Osteocyte (in vitro differentiated cells): ENCODE data around the gene TNS4. TPM values are rescaled to one million over a fixed set of nuclear protein-coding genes. Genes with fewer than 3 reads are reported as not detected.

ENCODE experiments used
- DNase-seq: peaks from one replicate; pipeline ENCODE4 v3.0.0; 2021; ENCODE audit warnings: mixed read lengths; ENCODE audit not compliant: unreplicated experiment; ENCODE audit errors: extremely low spot score
- H3K27ac Mint-ChIP-seq: one replicate; pipeline ENCODE4 v1.8.0; 2021; ENCODE audit warnings: mild to moderate bottlenecking, mixed read lengths; ENCODE audit not compliant: unreplicated experiment
- H3K27me3 Mint-ChIP-seq: one replicate; pipeline ENCODE4 v1.8.0; 2021; ENCODE audit warnings: mixed read lengths; ENCODE audit not compliant: unreplicated experiment
- H3K36me3 Mint-ChIP-seq: one replicate; pipeline ENCODE4 v1.8.0; 2021; ENCODE audit warnings: mixed read lengths; ENCODE audit not compliant: unreplicated experiment
- H3K4me1 Mint-ChIP-seq: one replicate; pipeline ENCODE4 v1.8.0; 2021; ENCODE audit warnings: mixed read lengths; ENCODE audit not compliant: unreplicated experiment
- H3K4me3 Mint-ChIP-seq: one replicate; pipeline ENCODE4 v1.8.0; 2021; ENCODE audit warnings: mild to moderate bottlenecking, moderate library complexity, mixed read lengths; ENCODE audit not compliant: unreplicated experiment
- H3K9me3 Mint-ChIP-seq: one replicate; pipeline ENCODE4 v1.8.0; 2021; ENCODE audit warnings: mixed read lengths; ENCODE audit not compliant: unreplicated experiment
- CTCF ChIP-seq: fragments of 200-600 bp; sonication (generic); IDR thresholded peaks from 2 replicates; pipeline ENCODE4 v1.5.0; 2021; ENCODE audit warnings: antibody characterized with exemption, mild to moderate bottlenecking, moderate library complexity
- total RNA-seq: library from RNA; stranded (reverse); gene quantifications from 2 replicates; pipeline ENCODE4 v1.2.1, GENCODE V29; 2021

TNS4 gene
- total RNA-seq, 1 donor from 2014 or later: 0.73 TPM

- Mint-ChIP-seq H3K4me3 (no peak overlapping the region), H3K27ac (peak overlapping the region; percentile 71), H3K36me3 (no peaks in the 10 kb centered on the region), H3K4me1 (peaks cover 85% of the 10 kb centered on the region), H3K9me3 (no peaks in the 10 kb centered on the region), H3K27me3 (no peaks in the 10 kb centered on the region)
- TF ChIP-seq CTCF: no peak
- DNase-seq: no peak
Observed at GRCh38 chr17:40538019-40538935, 36.9 kb upstream of the TNS4 start.

DNA sequence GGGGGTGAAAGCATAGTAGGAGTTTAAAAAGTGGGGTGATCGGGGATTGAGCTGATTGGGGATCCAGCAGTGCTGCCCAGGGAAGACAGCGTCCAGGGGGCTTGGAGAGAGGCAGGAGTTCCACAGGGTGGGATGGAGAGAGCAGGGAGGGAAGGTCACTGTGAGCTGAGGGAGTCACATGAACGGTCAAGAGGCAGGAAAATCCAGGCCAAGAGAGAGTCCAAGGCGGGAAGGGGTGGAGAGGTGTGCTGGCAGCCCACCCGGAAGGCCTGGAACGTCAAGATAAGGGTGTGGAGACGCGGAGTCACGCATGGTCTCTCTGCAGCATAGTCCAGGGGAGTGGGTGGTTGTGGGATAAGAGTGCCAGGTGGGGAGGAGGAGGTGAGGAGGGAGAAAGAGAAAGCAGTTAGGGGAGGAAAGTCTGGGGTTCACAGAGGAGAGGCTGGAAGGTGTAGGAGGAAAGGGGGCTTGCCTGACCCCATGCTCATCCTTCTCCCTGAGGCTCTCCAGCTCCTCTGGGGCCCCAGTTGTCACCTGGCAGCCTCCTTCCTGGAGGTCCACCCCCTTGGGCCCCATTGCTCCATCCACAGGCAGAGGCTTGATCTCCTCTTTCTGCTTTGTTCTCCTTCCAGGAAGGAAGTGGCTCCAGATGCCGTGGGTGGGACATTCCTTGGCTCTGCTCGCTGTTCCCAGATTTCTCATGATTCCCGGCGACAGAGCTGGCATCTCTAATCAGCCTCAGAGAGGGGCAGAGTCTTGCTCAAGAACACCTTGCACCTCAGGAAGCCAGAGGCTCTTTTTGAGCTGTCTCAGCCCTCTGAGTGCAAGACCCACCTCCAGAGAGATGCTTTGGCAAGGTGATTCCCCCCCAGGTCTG is 35.1 kb upstream of the TNS4 start:
- Mint-ChIP-seq H3K4me3 (no peak overlapping the region), H3K36me3 (no peaks in the 10 kb centered on the region), H3K27me3 (no peaks in the 10 kb centered on the region), H3K9me3 (no peaks in the 10 kb centered on the region), H3K27ac (peak overlapping the region; percentile 77), H3K4me1 (peaks cover 85% of the 10 kb centered on the region)
- no peak for DNase-seq
- TF ChIP-seq CTCF: no peak

DNA sequence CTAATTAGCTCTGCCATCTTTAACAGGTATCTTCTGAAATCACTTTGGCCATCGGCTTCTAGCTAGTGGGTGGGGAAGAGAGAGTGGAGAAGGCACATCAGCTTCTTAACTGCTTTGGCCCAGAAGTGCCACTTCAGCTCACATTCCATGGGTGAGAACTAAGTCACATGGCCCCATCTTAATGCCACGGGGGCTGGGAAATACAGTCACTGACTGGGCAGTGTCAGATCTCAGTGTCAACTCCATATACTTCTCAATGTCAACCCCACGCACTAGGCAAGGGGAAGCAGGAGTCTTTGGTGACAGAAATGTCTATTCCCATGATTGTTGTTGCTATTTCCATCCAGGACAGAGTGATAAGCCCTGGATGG is 34.5 kb upstream of the TNS4 start:
- no peak for TF ChIP-seq CTCF
- Mint-ChIP-seq H3K4me1 (peaks cover 85% of the 10 kb centered on the region), H3K27ac (peak overlapping the region; percentile 77), H3K9me3 (no peaks in the 10 kb centered on the region), H3K27me3 (no peaks in the 10 kb centered on the region), H3K36me3 (no peaks in the 10 kb centered on the region), H3K4me3 (no peak overlapping the region)
- DNase-seq: no peak

DNA sequence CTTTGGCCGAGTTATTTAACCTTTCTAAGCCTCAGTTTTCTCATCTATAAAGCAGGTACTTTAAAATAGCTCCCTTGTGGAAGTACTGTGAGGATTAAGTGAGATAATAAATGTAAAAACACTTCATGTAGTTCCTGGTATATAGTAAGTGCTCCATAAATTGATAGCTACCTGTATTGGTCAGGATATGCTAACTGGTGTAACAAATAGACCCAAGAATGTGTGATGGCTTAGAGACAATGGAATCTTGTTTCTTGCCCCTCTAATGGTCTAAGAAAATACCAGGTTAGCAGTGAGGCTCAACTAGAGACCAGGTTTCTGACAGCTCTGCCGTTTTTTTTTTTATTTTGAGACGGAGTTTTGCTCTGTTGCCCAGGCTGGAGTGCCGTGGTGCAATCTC is 34.0 kb upstream of the TNS4 start:
- Mint-ChIP-seq H3K27ac (peak overlapping the region; percentile 77), H3K36me3 (no peaks in the 10 kb centered on the region), H3K27me3 (no peaks in the 10 kb centered on the region), H3K4me3 (no peak overlapping the region), H3K4me1 (peaks cover 85% of the 10 kb centered on the region), H3K9me3 (no peaks in the 10 kb centered on the region)
- no peak for DNase-seq
- no peak for TF ChIP-seq CTCF
